Measurements from ENCODE around the gene VEZT.

VEZT gene, protein sequence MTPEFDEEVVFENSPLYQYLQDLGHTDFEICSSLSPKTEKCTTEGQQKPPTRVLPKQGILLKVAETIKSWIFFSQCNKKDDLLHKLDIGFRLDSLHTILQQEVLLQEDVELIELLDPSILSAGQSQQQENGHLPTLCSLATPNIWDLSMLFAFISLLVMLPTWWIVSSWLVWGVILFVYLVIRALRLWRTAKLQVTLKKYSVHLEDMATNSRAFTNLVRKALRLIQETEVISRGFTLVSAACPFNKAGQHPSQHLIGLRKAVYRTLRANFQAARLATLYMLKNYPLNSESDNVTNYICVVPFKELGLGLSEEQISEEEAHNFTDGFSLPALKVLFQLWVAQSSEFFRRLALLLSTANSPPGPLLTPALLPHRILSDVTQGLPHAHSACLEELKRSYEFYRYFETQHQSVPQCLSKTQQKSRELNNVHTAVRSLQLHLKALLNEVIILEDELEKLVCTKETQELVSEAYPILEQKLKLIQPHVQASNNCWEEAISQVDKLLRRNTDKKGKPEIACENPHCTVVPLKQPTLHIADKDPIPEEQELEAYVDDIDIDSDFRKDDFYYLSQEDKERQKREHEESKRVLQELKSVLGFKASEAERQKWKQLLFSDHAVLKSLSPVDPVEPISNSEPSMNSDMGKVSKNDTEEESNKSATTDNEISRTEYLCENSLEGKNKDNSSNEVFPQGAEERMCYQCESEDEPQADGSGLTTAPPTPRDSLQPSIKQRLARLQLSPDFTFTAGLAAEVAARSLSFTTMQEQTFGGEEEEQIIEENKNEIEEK

DNA sequence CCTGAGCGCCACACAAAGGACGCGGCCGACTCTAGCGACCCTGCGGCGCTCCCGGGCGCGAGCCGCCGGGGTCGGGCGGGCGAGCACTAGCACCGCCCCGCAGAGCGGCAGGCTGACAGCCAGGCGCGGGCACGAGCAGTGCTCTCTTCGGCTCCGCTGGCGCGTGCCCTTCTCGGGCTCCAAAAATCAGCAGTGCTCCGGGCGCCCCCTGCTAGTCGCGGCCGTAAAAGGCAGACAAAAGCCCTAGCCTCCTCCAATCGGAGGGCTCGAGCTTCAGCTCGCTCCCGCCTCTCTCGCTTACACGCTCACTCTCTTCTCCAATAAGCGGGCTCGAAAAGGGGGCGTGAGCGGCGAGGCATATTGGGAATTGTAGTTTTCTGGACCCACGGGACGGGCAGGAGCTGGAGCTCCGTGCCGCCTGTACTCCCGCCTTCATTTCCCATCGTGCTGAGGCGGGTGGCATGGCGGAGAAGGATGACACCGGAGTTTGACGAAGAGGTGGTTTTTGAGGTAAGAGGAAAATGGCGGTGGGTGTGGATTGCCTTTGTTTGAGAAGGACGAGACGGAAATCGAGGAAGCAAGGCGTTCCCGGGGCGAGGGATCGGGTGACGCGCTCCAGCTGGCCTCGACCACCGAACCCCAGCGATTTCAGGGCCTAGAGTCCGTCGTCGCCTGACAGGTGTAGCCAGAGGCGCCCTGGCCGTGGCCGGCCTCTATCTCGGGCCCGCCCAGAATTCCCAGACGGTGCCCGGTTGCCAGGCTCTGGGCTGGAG, at the start of gene VEZT, which contains the start of gene FGD6:
TSS of gene VEZT (plus strand) at position 431 of the 773 bp plus-strand sequence. CDS start at position 475, 44 bp downstream.
TSS of gene FGD6 (minus strand) at position 91 of the 773 bp plus-strand sequence. CDS start 227 bp downstream, outside the sequence.
- peak; percentile 100 for DNase-seq (ENCODE audit: low read depth)
- peak within 1 kb of the TSS; percentile 91 for H3K4me3 ChIP-seq (ENCODE audit: low read depth, low read length)
- TF ChIP-seq, protein P1, sequence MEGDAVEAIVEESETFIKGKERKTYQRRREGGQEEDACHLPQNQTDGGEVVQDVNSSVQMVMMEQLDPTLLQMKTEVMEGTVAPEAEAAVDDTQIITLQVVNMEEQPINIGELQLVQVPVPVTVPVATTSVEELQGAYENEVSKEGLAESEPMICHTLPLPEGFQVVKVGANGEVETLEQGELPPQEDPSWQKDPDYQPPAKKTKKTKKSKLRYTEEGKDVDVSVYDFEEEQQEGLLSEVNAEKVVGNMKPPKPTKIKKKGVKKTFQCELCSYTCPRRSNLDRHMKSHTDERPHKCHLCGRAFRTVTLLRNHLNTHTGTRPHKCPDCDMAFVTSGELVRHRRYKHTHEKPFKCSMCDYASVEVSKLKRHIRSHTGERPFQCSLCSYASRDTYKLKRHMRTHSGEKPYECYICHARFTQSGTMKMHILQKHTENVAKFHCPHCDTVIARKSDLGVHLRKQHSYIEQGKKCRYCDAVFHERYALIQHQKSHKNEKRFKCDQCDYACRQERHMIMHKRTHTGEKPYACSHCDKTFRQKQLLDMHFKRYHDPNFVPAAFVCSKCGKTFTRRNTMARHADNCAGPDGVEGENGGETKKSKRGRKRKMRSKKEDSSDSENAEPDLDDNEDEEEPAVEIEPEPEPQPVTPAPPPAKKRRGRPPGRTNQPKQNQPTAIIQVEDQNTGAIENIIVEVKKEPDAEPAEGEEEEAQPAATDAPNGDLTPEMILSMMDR (IDR thresholded peaks at IDR 0.05; ENCODE audit: low read depth, low read length) = peak; percentile 45
- TF ChIP-seq MYC (IDR thresholded peaks at IDR 0.05; ENCODE audit: low read depth, low read length) (peak; percentile 86), POLR2A (IDR thresholded peaks at IDR 0.05; ENCODE audit: extremely low read depth, insufficient read length) (peak; percentile 81)
- TF ChIP-seq, protein P2, sequence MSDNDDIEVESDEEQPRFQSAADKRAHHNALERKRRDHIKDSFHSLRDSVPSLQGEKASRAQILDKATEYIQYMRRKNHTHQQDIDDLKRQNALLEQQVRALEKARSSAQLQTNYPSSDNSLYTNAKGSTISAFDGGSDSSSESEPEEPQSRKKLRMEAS (IDR thresholded peaks at IDR 0.05; ENCODE audit: low read depth, low read length) = peak; percentile 81

DNA sequence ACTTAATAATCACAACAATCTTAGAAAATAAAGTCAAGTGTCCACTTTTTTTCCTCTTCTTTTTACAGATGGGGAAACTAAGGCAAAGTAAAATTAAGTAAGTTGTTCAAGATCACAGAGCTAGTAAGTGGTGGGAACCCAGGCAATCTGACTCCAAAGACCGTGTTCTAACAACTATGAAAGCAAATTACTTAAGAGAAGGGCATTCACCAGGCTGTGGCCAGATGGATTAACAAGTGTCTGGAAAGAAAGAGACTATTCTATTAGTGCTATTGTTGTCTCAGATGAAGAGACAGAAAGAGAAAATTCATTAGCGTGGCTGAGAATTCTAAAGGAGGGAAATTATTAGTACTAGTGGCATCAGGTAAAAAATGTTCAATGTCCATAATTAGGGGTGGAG, 48.9 kb upstream of the VEZT start:
- DNase-seq (ENCODE audit: low read depth) = no peak
- no peak overlapping the region for H3K4me3 ChIP-seq (ENCODE audit: low read depth, low read length)
- TF ChIP-seq, protein P1 (IDR thresholded peaks at IDR 0.05; ENCODE audit: low read depth, low read length) = no peak

DNA sequence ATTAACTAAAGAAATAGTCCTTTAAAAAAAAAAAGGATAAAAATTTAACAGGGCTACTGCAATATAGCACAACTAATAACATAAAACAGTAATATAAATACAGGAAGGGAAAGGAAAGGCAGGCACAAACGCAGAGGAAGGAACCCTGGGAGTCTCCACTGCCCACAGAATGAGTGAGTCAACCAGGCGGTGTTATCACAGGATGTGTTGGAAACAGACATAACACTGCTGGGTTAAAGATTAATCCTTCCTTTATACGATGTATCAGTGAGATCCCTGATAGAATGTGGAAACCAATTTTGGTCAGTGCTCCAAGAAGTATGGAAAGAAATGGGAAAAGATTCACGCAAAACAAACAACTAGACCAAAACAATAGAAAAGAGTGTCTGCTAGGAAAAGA, 48.2 kb upstream of the VEZT start:
- H3K4me3 ChIP-seq (ENCODE audit: low read depth, low read length) = no peak overlapping the region
- no peak for TF ChIP-seq POLR2A (IDR thresholded peaks at IDR 0.05; ENCODE audit: extremely low read depth, insufficient read length)
- TF ChIP-seq, protein P1 (IDR thresholded peaks at IDR 0.05; ENCODE audit: low read depth, low read length) = no peak
- TF ChIP-seq, protein P2 (IDR thresholded peaks at IDR 0.05; ENCODE audit: low read depth, low read length) = no peak
- DNase-seq (ENCODE audit: low read depth) = peak; percentile 37

DNA sequence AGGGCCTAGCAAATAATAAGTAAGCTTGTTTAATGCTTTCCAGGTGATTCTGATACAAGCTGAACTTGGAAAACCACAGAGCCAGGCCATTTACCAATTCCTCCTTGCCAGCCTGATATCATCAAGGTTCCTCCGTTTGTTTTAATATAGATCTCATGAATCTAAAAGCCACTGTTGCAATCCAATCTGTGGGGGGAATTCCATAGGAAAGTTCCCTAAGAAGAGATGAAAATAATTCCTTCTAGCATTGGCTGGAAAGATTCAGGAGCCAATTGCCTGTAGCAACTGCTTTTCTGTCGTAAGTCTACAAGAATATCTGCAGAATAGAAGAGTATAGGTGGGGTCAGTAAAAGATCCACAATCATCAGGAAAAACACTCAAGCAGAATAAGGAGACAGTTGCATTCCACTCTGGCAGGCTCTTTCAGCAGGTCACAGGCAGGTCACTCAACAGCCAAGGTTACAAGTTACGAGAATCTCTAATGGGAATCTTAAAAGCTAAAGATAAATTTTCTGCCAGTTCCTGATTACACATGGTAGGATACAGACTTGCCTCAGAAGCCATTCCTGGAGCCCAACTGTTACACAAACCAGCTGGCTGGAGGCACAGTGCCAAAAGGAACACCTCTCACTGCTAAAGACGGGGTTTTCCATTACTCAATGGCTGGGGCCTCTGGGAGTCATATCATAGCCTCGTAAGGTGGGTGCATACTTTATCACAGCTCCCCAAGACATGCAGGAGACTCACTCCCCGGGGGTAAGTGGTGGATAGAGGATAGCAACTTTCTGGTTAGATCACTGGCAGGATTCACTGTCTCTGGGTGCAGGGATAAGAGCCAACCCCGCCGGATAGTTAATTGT, 44.0 kb upstream of the VEZT start:
- no peak overlapping the region for H3K4me3 ChIP-seq (ENCODE audit: low read depth, low read length)
- DNase-seq (ENCODE audit: low read depth) = no peak
- TF ChIP-seq, protein P1 (IDR thresholded peaks at IDR 0.05; ENCODE audit: low read depth, low read length) = no peak
- TF ChIP-seq, protein P2 (IDR thresholded peaks at IDR 0.05; ENCODE audit: low read depth, low read length) = no peak
- no peak for TF ChIP-seq MYC (IDR thresholded peaks at IDR 0.05; ENCODE audit: low read depth, low read length)
- no peak for TF ChIP-seq POLR2A (IDR thresholded peaks at IDR 0.05; ENCODE audit: extremely low read depth, insufficient read length)

DNA sequence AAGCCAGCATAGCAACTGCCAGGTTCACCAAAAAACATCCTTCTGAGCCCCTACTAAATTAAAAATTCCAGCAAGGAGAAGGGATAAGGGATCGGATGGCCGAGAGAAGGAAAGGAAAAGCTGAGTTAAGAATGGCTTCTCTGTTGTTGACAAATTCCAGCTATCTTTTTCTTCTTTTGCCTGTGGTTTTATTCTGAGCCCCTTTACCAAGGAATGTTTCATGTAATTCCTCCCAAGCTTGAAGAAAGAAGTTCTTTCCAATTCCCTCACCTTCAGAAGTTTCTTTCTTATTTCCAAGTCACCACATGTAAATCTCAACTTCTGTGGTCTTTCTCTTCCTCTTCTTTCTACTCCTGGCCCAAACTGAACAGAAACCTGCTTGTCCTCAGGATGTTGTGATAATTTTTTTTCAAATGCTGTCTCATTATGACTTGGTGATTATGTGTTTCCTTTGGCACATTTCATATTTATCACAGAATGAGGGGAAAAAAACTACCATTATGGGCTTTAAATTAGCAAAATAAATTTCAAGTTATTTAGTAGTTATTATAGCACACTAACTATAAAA, 40.3 kb upstream of the VEZT start:
- DNase-seq (ENCODE audit: low read depth) = no peak
- no peak overlapping the region for H3K4me3 ChIP-seq (ENCODE audit: low read depth, low read length)
- TF ChIP-seq, protein P1 (IDR thresholded peaks at IDR 0.05; ENCODE audit: low read depth, low read length) = no peak
- no peak for TF ChIP-seq MYC (IDR thresholded peaks at IDR 0.05; ENCODE audit: low read depth, low read length)

All from NB4 (cell line).